Activated T-helper 1 cell treated with anti-CD3 and anti-CD28 coated beads, Interleukin-12 subunit alpha, Interleukin-12 subunit beta, Interleukin-2, Interleukin-4 antibody, amounts not matched to agents 30 ng/mL and 10 ng/mL and 1 ng/mL, durations not matched to agents 14 hours and 24 hours and 36 hours (primary cell): ENCODE measurements around the gene SSH2. TPM values are rescaled to one million over a fixed set of nuclear protein-coding genes. Genes with fewer than 3 reads are reported as not detected.

Experiments used
- DNase-seq: peaks from one replicate; pipeline ENCODE4 v3.0.0; 2021; ENCODE audit warnings: low spot score
- H3K27ac Mint-ChIP-seq: one replicate; pipeline ENCODE4 v1.8.0; 2021; ENCODE audit warnings: mild to moderate bottlenecking, mixed read lengths
- H3K27me3 Mint-ChIP-seq: one replicate; pipeline ENCODE4 v1.8.0; 2022; ENCODE audit warnings: mild to moderate bottlenecking, moderate library complexity, mixed read lengths; ENCODE audit not compliant: insufficient read depth
- H3K36me3 Mint-ChIP-seq: one replicate; pipeline ENCODE4 v1.8.0; 2021; ENCODE audit warnings: low read depth, mixed read lengths
- H3K4me1 Mint-ChIP-seq: one replicate; pipeline ENCODE4 v1.8.0; 2021; ENCODE audit warnings: low read depth, mixed read lengths
- H3K4me3 Mint-ChIP-seq: one replicate; pipeline ENCODE4 v1.8.0; 2021; ENCODE audit warnings: mild to moderate bottlenecking, moderate library complexity, mixed read lengths
- H3K9me3 Mint-ChIP-seq: one replicate; pipeline ENCODE4 v1.8.0; 2021; ENCODE audit warnings: mixed read lengths
- intact Hi-C: fragments of 100-400 bp; cut with micrococcal nuclease; formaldehyde crosslinking; loops from one replicate; pipeline ENCODE4 v1.15.1; 2024
- total RNA-seq: library from RNA; stranded (reverse); gene quantifications from 2 replicates; pipeline ENCODE4 v1.2.3, GENCODE V29; 2022

Gene SSH2
- total RNA-seq, 1 donor from 2014 or later, result 43.6 TPM

- intact Hi-C loops, result loop anchor here (2.0 to 5.0 kb wide), 2 partner anchors 36 to 37 kb away; no protein-coding TSS in a partner anchor
- Mint-ChIP-seq H3K27me3 (no peaks in the 10 kb centered on the region), H3K36me3 (peaks cover 25% of the 10 kb centered on the region), H3K4me3 (peak overlapping the region; percentile 50), H3K27ac (peak overlapping the region; percentile 71), H3K4me1 (peaks cover 68% of the 10 kb centered on the region), H3K9me3 (peaks cover 6% of the 10 kb centered on the region)
- DNase-seq, result no peak
These were observed 206.6 kb downstream of the SSH2 start for GRCh38 chr17:29723278-29724047.

DNA sequence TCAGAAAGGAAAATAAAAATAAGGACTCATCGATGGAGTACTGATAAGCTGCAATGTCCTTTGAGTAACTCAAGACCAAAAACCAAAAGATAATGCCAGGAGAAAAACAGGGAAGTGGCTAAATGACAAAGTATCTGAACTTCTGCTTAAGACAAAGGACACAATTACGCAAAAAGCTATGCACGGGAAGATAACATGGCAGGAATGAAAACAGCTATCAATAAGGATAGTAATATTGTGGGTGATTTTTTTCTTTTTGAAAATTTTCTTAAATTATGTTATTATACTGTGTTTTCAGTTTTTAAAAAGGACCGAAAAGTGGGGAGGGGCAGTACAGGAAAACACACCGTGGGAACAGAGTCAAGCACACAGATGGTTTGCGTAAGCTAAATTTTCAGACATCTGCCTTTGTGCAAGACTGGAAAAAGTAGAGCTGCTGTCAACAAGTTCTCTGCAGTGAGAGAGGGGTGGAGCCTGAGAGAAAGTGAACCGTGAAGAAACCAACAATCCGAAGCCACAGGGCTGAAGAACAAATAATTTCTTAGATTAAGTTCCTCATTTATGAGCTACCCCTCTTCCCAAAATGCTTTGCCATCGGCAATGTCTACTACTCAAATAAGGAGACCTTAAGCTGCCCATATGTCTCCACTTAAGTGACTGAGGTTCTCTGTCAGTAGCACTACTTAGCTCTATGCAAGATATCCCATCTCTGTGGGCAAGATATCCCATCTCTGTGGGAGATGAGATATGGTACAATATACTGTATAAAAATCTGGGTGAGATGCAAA is 207.4 kb downstream of the SSH2 start:
- Mint-ChIP-seq H3K36me3 (peaks cover 26% of the 10 kb centered on the region), H3K9me3 (no peaks in the 10 kb centered on the region), H3K4me3 (peak overlapping the region; percentile 50), H3K4me1 (peaks cover 60% of the 10 kb centered on the region), H3K27me3 (no peaks in the 10 kb centered on the region), H3K27ac (peak overlapping the region; percentile 71)
- no peak for DNase-seq
- intact Hi-C loops, result loop anchor here (1.0 to 5.0 kb wide), 3 partner anchors 16 to 38 kb away; no protein-coding TSS in a partner anchor

- H3K4me1 Mint-ChIP-seq, result peaks cover 47% of the 10 kb centered on the region
These were observed 209.5 kb downstream of the SSH2 start for GRCh38 chr17:29720551-29720950.

DNA sequence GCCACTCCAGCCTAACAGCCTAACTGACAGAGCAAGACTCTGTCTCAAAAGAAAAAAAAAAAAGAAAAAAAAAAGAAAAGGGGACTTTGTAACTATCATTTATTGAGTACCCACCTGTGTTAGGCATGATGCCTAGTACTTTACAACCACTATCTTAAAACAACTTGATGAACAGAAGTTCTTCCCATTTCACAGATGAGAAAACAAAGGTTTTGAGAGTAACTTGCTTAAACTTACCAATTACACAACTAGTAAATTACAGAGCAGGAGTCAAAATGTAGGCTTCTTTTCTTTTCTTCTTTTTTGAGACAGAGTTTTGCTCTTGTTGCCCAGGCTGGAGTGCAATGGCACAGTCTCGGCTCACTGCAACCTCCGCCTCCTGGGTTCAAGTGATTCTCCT is 210.6 kb downstream of the SSH2 start:
- no peak for DNase-seq
- H3K4me1 Mint-ChIP-seq, result peaks cover 45% of the 10 kb centered on the region
- H3K27ac Mint-ChIP-seq, result no peak overlapping the region
- no peak overlapping the region for H3K4me3 Mint-ChIP-seq
- H3K36me3 Mint-ChIP-seq, result peaks cover 20% of the 10 kb centered on the region
- intact Hi-C loops, result no loop called here
- no peaks in the 10 kb centered on the region for H3K27me3 Mint-ChIP-seq
- H3K9me3 Mint-ChIP-seq, result no peaks in the 10 kb centered on the region

More at GRCh38 chr17:29720551-29720950, 209.5 kb downstream of the SSH2 start:
- Mint-ChIP-seq H3K27ac (no peak overlapping the region), H3K9me3 (no peaks in the 10 kb centered on the region), H3K36me3 (peaks cover 24% of the 10 kb centered on the region), H3K4me3 (no peak overlapping the region), H3K27me3 (no peaks in the 10 kb centered on the region)
- DNase-seq, result no peak
- intact Hi-C loops, result loop anchor here (5.0 kb wide), 1 partner anchor 33 kb away; no protein-coding TSS in a partner anchor

- intact Hi-C loops, result no loop called here
- no peak for DNase-seq
- peaks cover 49% of the 10 kb centered on the region for H3K4me1 Mint-ChIP-seq
- H3K27me3 Mint-ChIP-seq, result no peaks in the 10 kb centered on the region
- no peak overlapping the region for H3K4me3 Mint-ChIP-seq
- H3K27ac Mint-ChIP-seq, result peak overlapping the region; percentile 20
- H3K9me3 Mint-ChIP-seq, result no peaks in the 10 kb centered on the region
- peaks cover 23% of the 10 kb centered on the region for H3K36me3 Mint-ChIP-seq
These were observed 211.5 kb downstream of the SSH2 start for GRCh38 chr17:29718446-29719039.

- no peak overlapping the region for H3K4me3 Mint-ChIP-seq
- H3K27me3 Mint-ChIP-seq, result no peaks in the 10 kb centered on the region
- no peak overlapping the region for H3K27ac Mint-ChIP-seq
- H3K36me3 Mint-ChIP-seq, result peaks cover 21% of the 10 kb centered on the region
- H3K9me3 Mint-ChIP-seq, result no peaks in the 10 kb centered on the region
- H3K4me1 Mint-ChIP-seq, result peaks cover 45% of the 10 kb centered on the region
- intact Hi-C loops, result no loop called here
- DNase-seq, result no peak
These were observed 212.2 kb downstream of the SSH2 start for GRCh38 chr17:29717817-29718216.

- intact Hi-C loops, result no loop called here
- DNase-seq, result no peak
- Mint-ChIP-seq H3K4me1 (peaks cover 37% of the 10 kb centered on the region), H3K4me3 (no peak overlapping the region), H3K9me3 (no peaks in the 10 kb centered on the region), H3K36me3 (peaks cover 17% of the 10 kb centered on the region), H3K27me3 (no peaks in the 10 kb centered on the region), H3K27ac (no peak overlapping the region)
These were observed 213.5 kb downstream of the SSH2 start for GRCh38 chr17:29716566-29716965.

DNA sequence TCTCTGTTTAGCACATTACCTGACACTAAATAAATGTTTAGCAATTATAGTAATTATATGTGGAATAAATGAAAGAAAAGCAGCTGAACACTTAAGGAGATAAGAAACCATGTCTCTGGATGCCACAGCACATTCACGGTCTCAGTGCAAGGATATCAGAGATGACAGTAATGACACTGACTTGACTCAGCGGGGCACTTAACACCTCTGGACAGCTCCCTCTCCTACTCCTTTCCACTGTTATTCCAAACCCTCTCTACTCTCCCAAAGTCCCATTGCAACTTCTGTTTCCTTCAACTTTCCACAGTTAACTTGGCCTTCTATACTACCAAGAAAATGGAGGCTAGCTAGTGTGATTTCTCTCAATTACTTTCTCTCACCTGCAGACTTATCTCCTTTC is 214.3 kb downstream of the SSH2 start:
- H3K27ac Mint-ChIP-seq, result no peak overlapping the region
- no peak overlapping the region for H3K4me3 Mint-ChIP-seq
- H3K9me3 Mint-ChIP-seq, result no peaks in the 10 kb centered on the region
- peaks cover 16% of the 10 kb centered on the region for H3K36me3 Mint-ChIP-seq
- H3K4me1 Mint-ChIP-seq, result peaks cover 34% of the 10 kb centered on the region
- intact Hi-C loops, result no loop called here
- no peak for DNase-seq
- no peaks in the 10 kb centered on the region for H3K27me3 Mint-ChIP-seq

- Mint-ChIP-seq H3K4me1 (peaks cover 35% of the 10 kb centered on the region), H3K9me3 (no peaks in the 10 kb centered on the region), H3K27me3 (no peaks in the 10 kb centered on the region), H3K4me3 (no peak overlapping the region), H3K36me3 (peaks cover 14% of the 10 kb centered on the region), H3K27ac (peak overlapping the region; percentile 21)
- no peak for DNase-seq
- intact Hi-C loops, result no loop called here
These were observed 215.9 kb downstream of the SSH2 start for GRCh38 chr17:29714146-29714545.

GRCh38 chr17:29713626-29714025 is 216.4 kb downstream of the SSH2 start:
- Mint-ChIP-seq H3K4me3 (no peak overlapping the region), H3K36me3 (peaks cover 13% of the 10 kb centered on the region), H3K27me3 (no peaks in the 10 kb centered on the region), H3K4me1 (peaks cover 35% of the 10 kb centered on the region), H3K27ac (no peak overlapping the region), H3K9me3 (no peaks in the 10 kb centered on the region)
- DNase-seq, result no peak
- intact Hi-C loops, result no loop called here

DNA sequence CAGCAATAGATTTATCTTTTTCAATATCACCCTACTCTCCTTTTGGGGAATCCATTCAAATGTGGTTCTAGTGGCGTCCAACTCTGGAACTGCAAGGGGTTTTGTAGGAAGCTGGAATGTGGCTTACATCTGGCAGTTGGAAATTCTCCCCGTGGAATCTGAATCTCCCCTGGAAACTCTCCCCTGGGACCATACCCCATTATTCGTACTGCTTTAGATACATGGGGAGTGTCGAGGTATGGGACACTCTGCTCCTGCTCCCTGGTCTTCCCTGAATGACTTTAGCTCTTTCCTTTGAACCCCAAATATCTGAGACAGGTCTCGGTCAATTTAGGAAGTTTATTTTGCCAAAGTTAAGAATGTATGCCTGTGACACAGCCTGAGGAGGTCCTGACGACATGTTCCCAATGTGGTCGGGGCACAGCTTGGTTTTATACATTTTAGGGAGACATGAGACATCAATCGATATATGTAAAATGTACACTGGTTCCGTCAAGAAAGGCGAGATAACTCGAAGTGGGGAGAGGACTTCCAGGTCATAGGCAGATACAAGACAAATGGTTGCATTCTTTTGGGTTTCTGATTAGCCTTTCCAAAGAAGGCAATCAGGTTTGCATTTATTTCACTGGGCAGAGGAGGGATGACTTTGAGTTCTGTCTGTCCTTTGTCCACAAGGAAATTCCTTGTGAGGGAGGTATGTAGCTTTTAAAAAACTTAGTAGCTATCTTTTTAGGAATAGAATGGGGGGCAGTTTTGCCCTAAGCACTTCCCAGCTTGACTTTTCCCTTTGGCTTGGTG is 218.2 kb downstream of the SSH2 start:
- H3K4me1 Mint-ChIP-seq, result peaks cover 40% of the 10 kb centered on the region
- H3K9me3 Mint-ChIP-seq, result no peaks in the 10 kb centered on the region
- no peak overlapping the region for H3K27ac Mint-ChIP-seq
- intact Hi-C loops, result no loop called here
- DNase-seq, result no peak
- H3K36me3 Mint-ChIP-seq, result peaks cover 7% of the 10 kb centered on the region
- H3K27me3 Mint-ChIP-seq, result no peaks in the 10 kb centered on the region
- H3K4me3 Mint-ChIP-seq, result no peak overlapping the region

GRCh38 chr17:29710891-29711418 is 219.1 kb downstream of the SSH2 start:
- Mint-ChIP-seq H3K27ac (no peak overlapping the region), H3K4me1 (peaks cover 43% of the 10 kb centered on the region)

More at GRCh38 chr17:29710891-29711418, 219.1 kb downstream of the SSH2 start:
- H3K27me3 Mint-ChIP-seq, result no peaks in the 10 kb centered on the region
- intact Hi-C loops, result no loop called here
- no peaks in the 10 kb centered on the region for H3K9me3 Mint-ChIP-seq
- H3K4me3 Mint-ChIP-seq, result no peak overlapping the region
- no peak for DNase-seq
- H3K36me3 Mint-ChIP-seq, result peaks cover 7% of the 10 kb centered on the region
